LoVo (cell line): Measurements from ENCODE around the gene TRMT10B.
"Not testable (repeated sequence)": the region's sequence is repeated elsewhere in the genome, so short reads cannot be mapped to it uniquely, and the experiment has no call there.

Source experiments
- DNase-seq: peaks from one replicate; pipeline ENCODE4 v3.0.0-alpha.2; 2016; ENCODE audit warnings: low spot score

Gene TRMT10B

GRCh38 chr9:37801287-37801850, 47.8 kb downstream of the TRMT10B start:
- no peak for DNase-seq

- DNase-seq: no peak
Observed at GRCh38 chr9:37801959-37802711, 48.5 kb downstream of the TRMT10B start.

- no peak for DNase-seq
Observed at GRCh38 chr9:37806271-37806670, 52.7 kb downstream of the TRMT10B start.

- DNase-seq: not testable (repeated sequence)
Observed at GRCh38 chr9:37809676-37810075, 56.1 kb downstream of the TRMT10B start.

- DNase-seq: no peak
Observed at GRCh38 chr9:37811906-37812476, 58.4 kb downstream of the TRMT10B start.

- DNase-seq: no peak
Observed at GRCh38 chr9:37812773-37813379, 59.3 kb downstream of the TRMT10B start.

GRCh38 chr9:37818849-37819248, 65.2 kb downstream of the TRMT10B start:
- no peak for DNase-seq

- DNase-seq: no peak
Observed at GRCh38 chr9:37820142-37820541, 66.5 kb downstream of the TRMT10B start.

GRCh38 chr9:37825174-37825573, 71.6 kb downstream of the TRMT10B start:
- DNase-seq: not testable (repeated sequence)

GRCh38 chr9:37827483-37828165, 74.0 kb downstream of the TRMT10B start:
- DNase-seq: no peak
